Measurements from ENCODE around the gene GNG2. TPM values are rescaled to one million over a fixed set of nuclear protein-coding genes. Genes with fewer than 3 reads are reported as not detected.

GNG2 gene
- total RNA-seq, 2 donors from 2014 or later: 5.9 to 6.3 TPM

GRCh38 chr14:51871846-51872245, 11.4 kb downstream of the GNG2 start:
- no peaks in the 10 kb centered on the region for H3K9me3 ChIP-seq
- H3K27ac ChIP-seq: no peak overlapping the region
- peaks cover 0 to 16% of the 10 kb centered on the region in 2 donors for H3K4me1 ChIP-seq
- DNase-seq (ENCODE audit: low spot score): no peak
- TF ChIP-seq CTCF (IDR thresholded peaks at IDR 0.05): no peak
- no peaks in the 10 kb centered on the region for H3K27me3 ChIP-seq
- H3K36me3 ChIP-seq: no peaks in the 10 kb centered on the region
- H3K4me3 ChIP-seq: no peak overlapping the region

- no peaks in the 10 kb centered on the region for H3K27me3 ChIP-seq
- no peak for DNase-seq (ENCODE audit: low spot score)
- H3K4me1 ChIP-seq: peaks cover 0 to 16% of the 10 kb centered on the region in 2 donors
- H3K36me3 ChIP-seq: no peaks in the 10 kb centered on the region
- H3K9me3 ChIP-seq: no peaks in the 10 kb centered on the region
- TF ChIP-seq CTCF (IDR thresholded peaks at IDR 0.05): no peak
- H3K27ac ChIP-seq: no peak overlapping the region
- H3K4me3 ChIP-seq: no peak overlapping the region
Measured at GRCh38 chr14:51872396-51872795, 12.0 kb downstream of the GNG2 start.

GRCh38 chr14:51873221-51873893, 12.9 kb downstream of the GNG2 start:
- Histone ChIP-seq H3K36me3 (no peaks in the 10 kb centered on the region), H3K4me3 (no peak overlapping the region), H3K27ac (no peak overlapping the region), H3K4me1 (peaks cover 0 to 16% of the 10 kb centered on the region in 2 donors), H3K27me3 (no peaks in the 10 kb centered on the region), H3K9me3 (no peaks in the 10 kb centered on the region)
- no peak for DNase-seq (ENCODE audit: low spot score)
- no peak for TF ChIP-seq CTCF (IDR thresholded peaks at IDR 0.05)

GRCh38 chr14:51877810-51878209, 17.4 kb downstream of the GNG2 start:
- H3K27me3 ChIP-seq: no peaks in the 10 kb centered on the region
- TF ChIP-seq CTCF (IDR thresholded peaks at IDR 0.05): no peak
- H3K4me3 ChIP-seq: no peak overlapping the region
- H3K9me3 ChIP-seq: no peaks in the 10 kb centered on the region
- no peaks in the 10 kb centered on the region for H3K36me3 ChIP-seq
- no peak overlapping the region for H3K27ac ChIP-seq
- peaks cover 0 to 12% of the 10 kb centered on the region in 2 donors for H3K4me1 ChIP-seq
- DNase-seq (ENCODE audit: low spot score): no peak

- TF ChIP-seq CTCF (IDR thresholded peaks at IDR 0.05): no peak
- DNase-seq (ENCODE audit: low spot score): no peak
- Histone ChIP-seq H3K4me3 (no peak overlapping the region), H3K27ac (no peak overlapping the region), H3K9me3 (no peaks in the 10 kb centered on the region), H3K36me3 (no peaks in the 10 kb centered on the region), H3K4me1 (no peaks in the 10 kb centered on the region), H3K27me3 (no peaks in the 10 kb centered on the region)
Measured at GRCh38 chr14:51879170-51879569, 18.8 kb downstream of the GNG2 start.

Data from right atrium auricular region (tissue), 2 donors.